HEK293 (cell line): ENCODE measurements around the gene AKR1C8.

Experiments used
- ZNF423 ChIP-seq: fragments of 450-650 bp; formaldehyde crosslinking; IDR thresholded peaks from 2 replicates; pipeline ENCODE4 v1.5.1; 2016; ENCODE audit warnings: missing biosample characterization, missing genetic modification characterization
- TF ChIP-seq, protein P1 (sequence below): fragments of 450-650 bp; formaldehyde crosslinking; IDR thresholded peaks from 2 replicates; pipeline ENCODE4 v1.5.1; 2016; ENCODE audit warnings: missing biosample characterization, missing genetic modification characterization

DNA sequence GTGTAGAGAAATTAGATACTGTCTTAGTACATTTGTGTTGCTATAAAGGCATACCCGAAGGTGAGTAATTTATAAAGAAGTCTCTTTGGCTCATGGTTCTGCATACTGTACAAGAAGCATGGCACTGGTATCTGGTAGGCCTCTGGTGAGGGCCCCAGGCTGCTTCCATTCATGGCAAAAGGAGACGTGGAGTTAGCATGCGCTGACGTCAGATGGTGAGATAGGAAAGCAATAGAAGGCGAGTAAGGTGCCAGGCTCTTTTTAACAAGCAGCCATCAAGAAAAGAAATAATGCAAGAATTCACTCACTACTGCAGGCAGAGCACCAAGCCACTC, 38.1 kb downstream of the AKR1C8 start:
- TF ChIP-seq, protein P1, sequence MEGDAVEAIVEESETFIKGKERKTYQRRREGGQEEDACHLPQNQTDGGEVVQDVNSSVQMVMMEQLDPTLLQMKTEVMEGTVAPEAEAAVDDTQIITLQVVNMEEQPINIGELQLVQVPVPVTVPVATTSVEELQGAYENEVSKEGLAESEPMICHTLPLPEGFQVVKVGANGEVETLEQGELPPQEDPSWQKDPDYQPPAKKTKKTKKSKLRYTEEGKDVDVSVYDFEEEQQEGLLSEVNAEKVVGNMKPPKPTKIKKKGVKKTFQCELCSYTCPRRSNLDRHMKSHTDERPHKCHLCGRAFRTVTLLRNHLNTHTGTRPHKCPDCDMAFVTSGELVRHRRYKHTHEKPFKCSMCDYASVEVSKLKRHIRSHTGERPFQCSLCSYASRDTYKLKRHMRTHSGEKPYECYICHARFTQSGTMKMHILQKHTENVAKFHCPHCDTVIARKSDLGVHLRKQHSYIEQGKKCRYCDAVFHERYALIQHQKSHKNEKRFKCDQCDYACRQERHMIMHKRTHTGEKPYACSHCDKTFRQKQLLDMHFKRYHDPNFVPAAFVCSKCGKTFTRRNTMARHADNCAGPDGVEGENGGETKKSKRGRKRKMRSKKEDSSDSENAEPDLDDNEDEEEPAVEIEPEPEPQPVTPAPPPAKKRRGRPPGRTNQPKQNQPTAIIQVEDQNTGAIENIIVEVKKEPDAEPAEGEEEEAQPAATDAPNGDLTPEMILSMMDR (tag by site-specific recombination) = no peak
- TF ChIP-seq ZNF423 (tag by site-specific recombination) = no peak
